T-helper 2 cell treated with Interferon-gamma antibody and Interleukin-4, amounts not matched to agents 5 μg/mL and 100 μg/mL, for 36 hours (primary cell): Measurements from ENCODE around the gene LAMB1.

Experiments used
- DNase-seq: peaks from one replicate; pipeline ENCODE4 v3.0.0; 2021; ENCODE audit warnings: low spot score
- H3K27ac Mint-ChIP-seq: one replicate; pipeline ENCODE4 v1.8.0; 2021; ENCODE audit warnings: mild to moderate bottlenecking, mixed read lengths
- H3K27me3 Mint-ChIP-seq: one replicate; pipeline ENCODE4 v1.8.0; 2021; ENCODE audit warnings: low read depth, mixed read lengths
- H3K36me3 Mint-ChIP-seq: one replicate; pipeline ENCODE4 v1.8.0; 2021; ENCODE audit warnings: low read depth, mixed read lengths
- H3K4me1 Mint-ChIP-seq: one replicate; pipeline ENCODE4 v1.8.0; 2021; ENCODE audit warnings: low read depth, mixed read lengths
- H3K4me3 Mint-ChIP-seq: one replicate; pipeline ENCODE4 v1.8.0; 2022; ENCODE audit warnings: mild to moderate bottlenecking, moderate library complexity, mixed read lengths
- H3K9me3 Mint-ChIP-seq: one replicate; pipeline ENCODE4 v1.8.0; 2021; ENCODE audit warnings: mixed read lengths

LAMB1 gene

GRCh38 chr7:108030516-108030915 lies 27.6 kb upstream of the LAMB1 start:
- DNase-seq, result no peak
- no peak overlapping the region for H3K4me3 Mint-ChIP-seq
- H3K36me3 Mint-ChIP-seq, result no peaks in the 10 kb centered on the region
- no peak overlapping the region for H3K27ac Mint-ChIP-seq
- H3K27me3 Mint-ChIP-seq, result peaks cover 11% of the 10 kb centered on the region
- no peaks in the 10 kb centered on the region for H3K4me1 Mint-ChIP-seq
- H3K9me3 Mint-ChIP-seq, result no peaks in the 10 kb centered on the region

- no peak overlapping the region for H3K4me3 Mint-ChIP-seq
- no peak for DNase-seq
- no peaks in the 10 kb centered on the region for H3K9me3 Mint-ChIP-seq
- H3K27ac Mint-ChIP-seq, result no peak overlapping the region
- H3K36me3 Mint-ChIP-seq, result no peaks in the 10 kb centered on the region
- H3K27me3 Mint-ChIP-seq, result peaks cover 18% of the 10 kb centered on the region
- no peaks in the 10 kb centered on the region for H3K4me1 Mint-ChIP-seq
These were observed 26.1 kb upstream of the LAMB1 start for GRCh38 chr7:108029034-108029433.

- H3K27me3 Mint-ChIP-seq, result peaks cover 15% of the 10 kb centered on the region
- no peak for DNase-seq
- H3K4me1 Mint-ChIP-seq, result no peaks in the 10 kb centered on the region
- H3K27ac Mint-ChIP-seq, result no peak overlapping the region
- no peaks in the 10 kb centered on the region for H3K9me3 Mint-ChIP-seq
- H3K36me3 Mint-ChIP-seq, result no peaks in the 10 kb centered on the region
- no peak overlapping the region for H3K4me3 Mint-ChIP-seq
These were observed 25.1 kb upstream of the LAMB1 start for GRCh38 chr7:108028111-108028510.

- Mint-ChIP-seq H3K9me3 (no peaks in the 10 kb centered on the region), H3K36me3 (no peaks in the 10 kb centered on the region), H3K4me1 (no peaks in the 10 kb centered on the region), H3K27ac (no peak overlapping the region), H3K4me3 (no peak overlapping the region), H3K27me3 (peaks cover 16% of the 10 kb centered on the region)
- DNase-seq, result no peak
These were observed 24.3 kb upstream of the LAMB1 start for GRCh38 chr7:108027239-108027638.

- Mint-ChIP-seq H3K27ac (no peak overlapping the region), H3K4me3 (no peak overlapping the region), H3K27me3 (peaks cover 18% of the 10 kb centered on the region), H3K9me3 (no peaks in the 10 kb centered on the region), H3K4me1 (no peaks in the 10 kb centered on the region), H3K36me3 (no peaks in the 10 kb centered on the region)
- no peak for DNase-seq
These were observed 23.7 kb upstream of the LAMB1 start for GRCh38 chr7:108026647-108027046.

GRCh38 chr7:108026116-108026515 lies 23.2 kb upstream of the LAMB1 start:
- DNase-seq, result no peak
- Mint-ChIP-seq H3K27me3 (peaks cover 18% of the 10 kb centered on the region), H3K4me1 (no peaks in the 10 kb centered on the region), H3K9me3 (no peaks in the 10 kb centered on the region), H3K4me3 (no peak overlapping the region), H3K36me3 (no peaks in the 10 kb centered on the region), H3K27ac (no peak overlapping the region)

GRCh38 chr7:108024538-108024937 lies 21.6 kb upstream of the LAMB1 start:
- no peak for DNase-seq
- Mint-ChIP-seq H3K9me3 (no peaks in the 10 kb centered on the region), H3K27ac (no peak overlapping the region), H3K27me3 (peaks cover 25% of the 10 kb centered on the region), H3K4me1 (no peaks in the 10 kb centered on the region), H3K4me3 (no peak overlapping the region), H3K36me3 (no peaks in the 10 kb centered on the region)

GRCh38 chr7:108020585-108020984 lies 17.6 kb upstream of the LAMB1 start:
- no peak overlapping the region for H3K4me3 Mint-ChIP-seq
- H3K4me1 Mint-ChIP-seq, result no peaks in the 10 kb centered on the region
- no peak overlapping the region for H3K27ac Mint-ChIP-seq
- H3K27me3 Mint-ChIP-seq, result peaks cover 20% of the 10 kb centered on the region
- H3K36me3 Mint-ChIP-seq, result no peaks in the 10 kb centered on the region
- no peak for DNase-seq
- H3K9me3 Mint-ChIP-seq, result no peaks in the 10 kb centered on the region

- Mint-ChIP-seq H3K4me3 (no peak overlapping the region), H3K4me1 (no peaks in the 10 kb centered on the region), H3K36me3 (no peaks in the 10 kb centered on the region), H3K9me3 (no peaks in the 10 kb centered on the region), H3K27me3 (peaks cover 16% of the 10 kb centered on the region), H3K27ac (no peak overlapping the region)
- DNase-seq, result no peak
These were observed 15.7 kb upstream of the LAMB1 start for GRCh38 chr7:108018668-108019067.

- Mint-ChIP-seq H3K36me3 (no peaks in the 10 kb centered on the region), H3K27ac (no peak overlapping the region), H3K9me3 (no peaks in the 10 kb centered on the region)
These were observed 14.8 kb upstream of the LAMB1 start for GRCh38 chr7:108017776-108018151.

GRCh38 chr7:108016841-108017775 lies 14.1 kb upstream of the LAMB1 start:
- Mint-ChIP-seq H3K4me3 (no peak overlapping the region), H3K27ac (no peak overlapping the region), H3K4me1 (no peaks in the 10 kb centered on the region), H3K36me3 (no peaks in the 10 kb centered on the region), H3K27me3 (peaks cover 17% of the 10 kb centered on the region), H3K9me3 (no peaks in the 10 kb centered on the region)
- DNase-seq, result no peak

More at GRCh38 chr7:108017776-108018151, 14.8 kb upstream of the LAMB1 start:
- no peak for DNase-seq
- Mint-ChIP-seq H3K27me3 (peaks cover 19% of the 10 kb centered on the region), H3K4me1 (no peaks in the 10 kb centered on the region), H3K4me3 (no peak overlapping the region)

GRCh38 chr7:108015740-108016139 lies 12.8 kb upstream of the LAMB1 start:
- no peaks in the 10 kb centered on the region for H3K4me1 Mint-ChIP-seq
- no peaks in the 10 kb centered on the region for H3K9me3 Mint-ChIP-seq
- no peak overlapping the region for H3K27ac Mint-ChIP-seq
- DNase-seq, result no peak
- H3K27me3 Mint-ChIP-seq, result peaks cover 14% of the 10 kb centered on the region
- no peak overlapping the region for H3K4me3 Mint-ChIP-seq
- H3K36me3 Mint-ChIP-seq, result no peaks in the 10 kb centered on the region

- H3K27me3 Mint-ChIP-seq, result peaks cover 15% of the 10 kb centered on the region
- H3K9me3 Mint-ChIP-seq, result no peaks in the 10 kb centered on the region
- no peak overlapping the region for H3K4me3 Mint-ChIP-seq
- no peak overlapping the region for H3K27ac Mint-ChIP-seq
- no peak for DNase-seq
- H3K4me1 Mint-ChIP-seq, result no peaks in the 10 kb centered on the region
- H3K36me3 Mint-ChIP-seq, result no peaks in the 10 kb centered on the region
These were observed 12.1 kb upstream of the LAMB1 start for GRCh38 chr7:108014747-108015682.

GRCh38 chr7:108014215-108014614 lies 11.3 kb upstream of the LAMB1 start:
- Mint-ChIP-seq H3K27ac (no peak overlapping the region), H3K4me1 (no peaks in the 10 kb centered on the region), H3K27me3 (peaks cover 13% of the 10 kb centered on the region), H3K4me3 (no peak overlapping the region), H3K36me3 (no peaks in the 10 kb centered on the region), H3K9me3 (no peaks in the 10 kb centered on the region)
- DNase-seq, result no peak
